ENCODE measurements around the gene COG8.

The COG8 gene

DNA sequence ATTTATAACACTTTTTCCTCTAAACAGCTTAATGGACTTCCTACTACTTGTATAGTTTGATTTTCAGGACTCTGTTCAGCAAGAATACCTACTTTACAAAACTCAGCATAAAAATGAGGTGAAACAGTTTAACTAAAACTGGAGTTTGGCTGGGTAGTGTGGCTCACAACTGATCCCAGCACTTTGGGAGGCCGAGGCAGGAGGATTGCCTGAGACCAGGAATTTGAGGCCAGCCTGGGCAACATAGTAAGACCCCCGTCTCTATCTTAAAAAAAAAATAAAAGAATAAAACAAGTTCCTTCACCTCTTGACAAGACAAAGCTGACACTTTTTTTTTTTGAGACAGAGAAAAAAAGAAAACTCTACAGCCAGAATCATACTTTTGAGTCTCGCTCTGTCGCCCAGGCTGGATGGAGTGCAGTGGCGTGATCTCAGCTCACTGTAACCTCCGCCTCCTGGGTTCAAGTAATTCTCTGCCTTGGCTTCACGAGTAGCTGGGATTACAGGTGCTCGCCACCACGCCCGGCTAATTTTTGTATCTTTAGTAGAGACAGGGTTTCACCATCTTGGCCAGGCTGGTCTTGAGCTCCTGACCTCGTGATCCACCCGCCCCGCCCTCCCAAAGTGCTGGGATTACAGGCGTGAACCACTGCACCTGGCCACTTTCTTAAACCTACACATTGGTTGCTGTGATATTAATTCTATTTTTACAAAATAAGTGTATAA lies 11.6 kb downstream of the COG8 start:
- no peak overlapping the region for H3K9ac ChIP-seq (ENCODE audit: insufficient read length)
- H3K9me3 ChIP-seq (ENCODE audit: low read depth, low read length): no peaks in the 10 kb centered on the region
- no peak overlapping the region for H3K27ac ChIP-seq
- no peak for DNase-seq (ENCODE audit: low read depth, low spot score)
- TF ChIP-seq FOXP2 (optimal IDR thresholded peaks at IDR 0.05; ENCODE audit: control extremely low read depth, extremely low read length, insufficient read depth): no peak
- no peak for TF ChIP-seq EZH2 (IDR thresholded peaks at IDR 0.05)
- TF ChIP-seq POLR2AphosphoS5 (IDR thresholded peaks at IDR 0.05; ENCODE audit: borderline replicate concordance, low read depth, low read length): no peak
- H3K4me3 ChIP-seq: peak overlapping the region; percentile 78; the same call in 1 of the 2 replicates
- peaks cover 29% of the 10 kb centered on the region for H3K36me3 ChIP-seq (ENCODE audit: insufficient read depth, low read length)

DNA sequence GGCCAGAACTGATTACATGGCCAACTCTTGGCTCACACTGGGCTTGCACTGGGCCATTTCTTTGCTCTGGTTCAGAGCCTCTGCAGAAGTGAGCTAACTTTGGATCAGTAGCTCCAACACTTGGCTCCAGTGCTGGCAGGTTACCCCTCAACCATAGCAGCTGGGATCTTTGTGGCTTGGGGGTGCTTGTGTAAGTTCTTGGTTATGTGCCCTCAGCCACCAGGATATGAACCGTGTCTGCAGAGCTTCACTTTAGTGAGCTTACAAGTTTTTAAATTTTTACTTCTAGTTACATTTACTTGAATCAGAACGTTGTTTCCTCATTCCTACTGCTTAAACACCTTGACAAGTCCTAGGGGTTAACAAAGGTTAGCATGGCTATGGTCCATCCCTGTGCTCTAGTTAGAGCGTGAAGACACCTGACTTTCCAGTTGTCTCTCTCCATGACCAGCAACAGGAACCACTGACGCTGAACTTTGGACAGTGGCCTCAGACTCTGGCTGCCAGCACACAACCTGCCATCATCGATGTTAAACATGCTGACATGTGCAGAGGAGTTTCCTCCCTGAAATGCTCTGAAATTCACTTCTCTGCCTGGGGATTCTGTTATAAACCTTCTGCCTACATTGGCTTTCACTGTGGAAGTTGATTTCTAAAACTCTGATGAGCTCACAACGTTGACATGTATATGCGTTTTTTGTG lies 13.0 kb downstream of the COG8 start:
- Histone ChIP-seq H3K9ac (ENCODE audit: insufficient read length) (no peak overlapping the region), H3K9me3 (ENCODE audit: low read depth, low read length) (no peaks in the 10 kb centered on the region), H3K27ac (no peak overlapping the region; the same call in 1 of the 2 replicates), H3K36me3 (ENCODE audit: insufficient read depth, low read length) (peaks cover 31% of the 10 kb centered on the region), H3K4me3 (no peak overlapping the region)
- no peak for DNase-seq (ENCODE audit: low read depth, low spot score)
- TF ChIP-seq POLR2AphosphoS5 (IDR thresholded peaks at IDR 0.05; ENCODE audit: borderline replicate concordance, low read depth, low read length): no peak
- TF ChIP-seq FOXP2 (optimal IDR thresholded peaks at IDR 0.05; ENCODE audit: control extremely low read depth, extremely low read length, insufficient read depth): no peak
- no peak for TF ChIP-seq EZH2 (IDR thresholded peaks at IDR 0.05)

DNA sequence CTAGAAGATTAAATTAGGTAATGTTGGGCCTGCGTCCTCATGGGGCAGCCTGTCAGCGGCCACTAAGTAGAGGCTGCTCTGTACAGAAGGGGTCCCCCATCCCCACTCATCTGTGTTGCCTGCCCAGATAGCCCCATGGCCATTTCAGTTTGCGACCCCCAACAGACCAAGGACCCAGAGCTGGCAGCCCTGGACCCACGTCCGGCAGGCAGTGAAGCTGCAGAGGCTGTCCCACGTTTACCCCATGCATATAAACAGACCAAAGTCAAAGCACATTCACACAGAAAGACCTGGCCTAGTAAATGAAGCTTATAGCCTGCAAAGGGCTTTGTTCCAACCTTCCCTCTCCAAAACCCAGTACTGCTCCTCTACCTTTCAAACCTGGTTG lies 13.6 kb downstream of the COG8 start:
- TF ChIP-seq FOXP2 (optimal IDR thresholded peaks at IDR 0.05; ENCODE audit: control extremely low read depth, extremely low read length, insufficient read depth): no peak
- TF ChIP-seq POLR2AphosphoS5 (IDR thresholded peaks at IDR 0.05; ENCODE audit: borderline replicate concordance, low read depth, low read length): no peak
- no peak for TF ChIP-seq EZH2 (IDR thresholded peaks at IDR 0.05)
- no peak overlapping the region for H3K9ac ChIP-seq (ENCODE audit: insufficient read length)
- no peak overlapping the region for H3K27ac ChIP-seq
- H3K4me3 ChIP-seq: no peak overlapping the region
- H3K9me3 ChIP-seq (ENCODE audit: low read depth, low read length): no peaks in the 10 kb centered on the region
- no peak for DNase-seq (ENCODE audit: low read depth, low spot score)
- H3K36me3 ChIP-seq (ENCODE audit: insufficient read depth, low read length): peaks cover 36% of the 10 kb centered on the region

DNA sequence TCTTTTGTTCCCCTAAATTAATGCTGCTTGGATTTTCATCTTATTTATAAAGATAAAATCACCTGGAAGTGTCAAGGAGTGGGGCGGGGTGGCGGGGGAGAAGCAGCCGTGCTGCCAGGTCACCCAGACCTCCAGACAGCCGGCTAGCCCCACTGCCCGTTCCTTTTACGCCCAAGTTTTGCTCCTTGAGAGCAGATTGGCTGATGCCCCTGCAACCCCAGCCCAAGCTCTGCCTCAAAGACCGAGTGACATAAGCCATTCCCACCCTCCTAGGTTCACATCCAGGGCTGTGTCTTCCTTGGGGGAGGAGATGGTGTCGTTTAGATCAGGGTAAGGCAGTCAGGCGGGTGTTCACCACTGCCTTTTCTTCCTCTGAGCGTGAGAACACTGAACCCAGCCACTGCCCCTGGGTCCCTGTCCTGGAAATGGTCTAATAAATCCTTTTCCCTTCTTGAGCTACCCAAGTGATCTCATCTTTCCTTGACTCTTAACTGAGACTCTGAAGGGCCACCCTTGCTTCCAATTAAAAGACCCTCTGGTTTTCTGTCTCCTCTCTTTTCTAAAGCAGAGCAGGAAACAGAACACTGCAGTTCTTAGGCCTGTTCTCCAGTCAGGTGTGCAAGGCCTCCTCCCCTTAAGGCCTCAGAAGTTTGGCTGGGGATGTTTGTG lies 14.6 kb downstream of the COG8 start:
- Histone ChIP-seq H3K36me3 (ENCODE audit: insufficient read depth, low read length) (peaks cover 43% of the 10 kb centered on the region), H3K9ac (ENCODE audit: insufficient read length) (no peak overlapping the region), H3K27ac (no peak overlapping the region), H3K9me3 (ENCODE audit: low read depth, low read length) (no peaks in the 10 kb centered on the region), H3K4me3 (no peak overlapping the region)
- no peak for DNase-seq (ENCODE audit: low read depth, low spot score)
- no peak for TF ChIP-seq FOXP2 (optimal IDR thresholded peaks at IDR 0.05; ENCODE audit: control extremely low read depth, extremely low read length, insufficient read depth)
- TF ChIP-seq EZH2 (IDR thresholded peaks at IDR 0.05): no peak
- no peak for TF ChIP-seq POLR2AphosphoS5 (IDR thresholded peaks at IDR 0.05; ENCODE audit: borderline replicate concordance, low read depth, low read length)

DNA sequence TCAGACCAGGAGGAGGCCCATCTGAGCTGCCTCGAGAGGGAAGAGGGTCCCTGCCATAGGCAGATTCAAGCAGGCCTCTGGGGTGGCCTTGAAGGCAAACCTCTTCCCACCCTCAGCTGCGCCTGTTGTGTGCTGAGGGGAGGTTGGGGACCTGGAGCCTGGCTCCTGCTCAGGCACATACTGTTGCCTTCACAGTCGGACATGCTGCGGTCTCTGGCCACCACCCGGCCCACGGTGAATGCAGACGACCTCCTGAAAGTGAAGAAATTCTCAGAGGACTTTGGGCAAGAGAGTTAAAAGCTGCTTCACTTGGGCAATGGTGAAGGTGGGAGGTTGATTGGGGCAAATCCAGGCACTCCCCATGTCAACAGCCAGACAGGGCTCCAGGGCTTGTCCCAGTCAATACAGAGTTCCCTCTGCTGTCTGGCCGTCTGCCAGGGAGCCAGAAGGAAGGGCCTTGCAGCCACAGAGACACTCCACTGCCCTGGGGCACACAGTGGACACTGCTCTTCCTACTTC lies 15.3 kb downstream of the COG8 start:
- TF ChIP-seq EZH2 (IDR thresholded peaks at IDR 0.05) (no peak), POLR2AphosphoS5 (IDR thresholded peaks at IDR 0.05; ENCODE audit: borderline replicate concordance, low read depth, low read length) (no peak), FOXP2 (optimal IDR thresholded peaks at IDR 0.05; ENCODE audit: control extremely low read depth, extremely low read length, insufficient read depth) (no peak)
- no peak overlapping the region for H3K4me3 ChIP-seq
- DNase-seq (ENCODE audit: low read depth, low spot score): no peak
- H3K27ac ChIP-seq: no peak overlapping the region
- no peaks in the 10 kb centered on the region for H3K9me3 ChIP-seq (ENCODE audit: low read depth, low read length)
- H3K9ac ChIP-seq (ENCODE audit: insufficient read length): no peak overlapping the region
- H3K36me3 ChIP-seq (ENCODE audit: insufficient read depth, low read length): peaks cover 48% of the 10 kb centered on the region

DNA sequence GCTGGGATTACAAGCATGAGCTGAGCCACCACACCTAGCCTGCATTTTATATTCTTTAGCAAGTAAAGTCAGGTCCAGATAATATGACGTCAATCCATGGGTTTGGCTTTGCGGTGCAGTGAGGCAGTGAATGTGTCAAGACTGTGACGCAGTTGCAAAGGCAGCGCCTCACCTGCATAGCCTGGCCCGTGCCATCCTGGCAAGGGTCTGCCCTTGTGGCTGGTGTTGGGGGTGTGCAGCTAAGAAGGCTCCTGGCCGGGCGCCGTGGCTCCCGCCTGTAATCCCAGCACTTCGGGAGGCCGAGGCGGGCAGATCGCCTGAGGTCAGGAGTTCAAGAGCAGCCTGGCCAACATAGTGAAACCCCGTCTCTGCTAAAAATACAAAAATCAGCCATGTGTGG lies 15.9 kb downstream of the COG8 start:
- H3K4me3 ChIP-seq: no peak overlapping the region
- no peak for DNase-seq (ENCODE audit: low read depth, low spot score)
- no peak overlapping the region for H3K9ac ChIP-seq (ENCODE audit: insufficient read length)
- H3K27ac ChIP-seq: no peak overlapping the region
- TF ChIP-seq EZH2 (IDR thresholded peaks at IDR 0.05) (no peak), FOXP2 (optimal IDR thresholded peaks at IDR 0.05; ENCODE audit: control extremely low read depth, extremely low read length, insufficient read depth) (no peak), POLR2AphosphoS5 (IDR thresholded peaks at IDR 0.05; ENCODE audit: borderline replicate concordance, low read depth, low read length) (no peak)
- H3K9me3 ChIP-seq (ENCODE audit: low read depth, low read length): no peaks in the 10 kb centered on the region
- peaks cover 44% of the 10 kb centered on the region for H3K36me3 ChIP-seq (ENCODE audit: insufficient read depth, low read length)

DNA sequence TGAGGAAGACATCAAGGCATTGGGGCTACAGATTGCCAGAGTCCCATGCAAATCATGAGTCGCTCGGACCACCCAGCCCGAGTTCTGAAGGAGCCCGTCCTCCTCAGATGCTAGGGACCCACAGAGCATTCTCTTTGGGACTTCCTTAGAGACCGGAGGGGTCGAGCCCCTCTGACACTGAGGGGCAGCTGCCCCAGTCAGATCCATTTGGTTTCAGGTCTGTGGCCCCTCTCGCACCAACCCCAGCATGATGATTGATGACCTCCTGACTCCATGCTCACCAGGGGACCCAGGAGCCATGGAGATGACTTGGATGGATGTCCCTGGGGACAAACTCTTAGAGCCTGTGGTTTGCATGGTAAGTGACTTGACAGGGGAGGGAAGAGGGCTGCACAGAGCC lies 17.0 kb downstream of the COG8 start:
- no peak for DNase-seq (ENCODE audit: low read depth, low spot score)
- no peak overlapping the region for H3K9ac ChIP-seq (ENCODE audit: insufficient read length)
- TF ChIP-seq POLR2AphosphoS5 (IDR thresholded peaks at IDR 0.05; ENCODE audit: borderline replicate concordance, low read depth, low read length) (no peak), EZH2 (IDR thresholded peaks at IDR 0.05) (no peak), FOXP2 (optimal IDR thresholded peaks at IDR 0.05; ENCODE audit: control extremely low read depth, extremely low read length, insufficient read depth) (no peak)
- H3K36me3 ChIP-seq (ENCODE audit: insufficient read depth, low read length): peaks cover 42% of the 10 kb centered on the region
- no peak overlapping the region for H3K27ac ChIP-seq
- H3K9me3 ChIP-seq (ENCODE audit: low read depth, low read length): no peaks in the 10 kb centered on the region
- no peak overlapping the region for H3K4me3 ChIP-seq

DNA sequence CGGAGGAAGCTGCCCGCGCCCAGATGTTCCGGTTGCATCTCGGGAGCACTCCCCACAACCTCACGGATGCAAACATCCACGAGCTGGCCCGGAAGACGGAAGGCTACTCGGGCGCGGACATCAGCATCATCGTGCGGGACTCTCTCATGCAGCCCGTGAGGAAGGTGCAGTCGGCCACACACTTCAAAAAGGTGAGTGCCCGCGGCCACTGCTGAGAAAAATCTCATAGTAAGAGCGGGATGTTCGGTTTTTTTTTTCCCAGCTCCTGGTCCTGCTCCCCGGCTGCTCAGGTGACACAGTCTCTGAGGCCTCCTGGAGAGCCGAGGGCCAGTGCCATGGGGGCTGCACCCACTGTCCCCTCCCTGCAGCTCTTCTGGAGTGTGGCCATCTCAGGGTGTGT lies 18.3 kb downstream of the COG8 start:
- Histone ChIP-seq H3K27ac (no peak overlapping the region), H3K9me3 (ENCODE audit: low read depth, low read length) (no peaks in the 10 kb centered on the region), H3K9ac (ENCODE audit: insufficient read length) (no peak overlapping the region), H3K4me3 (no peak overlapping the region), H3K36me3 (ENCODE audit: insufficient read depth, low read length) (peaks cover 38% of the 10 kb centered on the region)
- TF ChIP-seq EZH2 (IDR thresholded peaks at IDR 0.05) (no peak), POLR2AphosphoS5 (IDR thresholded peaks at IDR 0.05; ENCODE audit: borderline replicate concordance, low read depth, low read length) (no peak), FOXP2 (optimal IDR thresholded peaks at IDR 0.05; ENCODE audit: control extremely low read depth, extremely low read length, insufficient read depth) (no peak)
- no peak for DNase-seq (ENCODE audit: low read depth, low spot score)

Data from SK-N-MC (cell line).